ENCODE measurements around the gene OXTR. TPM values are rescaled to one million over a fixed set of nuclear protein-coding genes. Genes with fewer than 3 reads are reported as not detected.
"Not testable (repeated sequence)": the region's sequence is repeated elsewhere in the genome, so short reads cannot be mapped to it uniquely, and the experiment has no call there.

The OXTR gene
- total RNA-seq, 8 experiments from 2014 or later, result 0.41 to 2.1 (median 0.85) TPM

DNA sequence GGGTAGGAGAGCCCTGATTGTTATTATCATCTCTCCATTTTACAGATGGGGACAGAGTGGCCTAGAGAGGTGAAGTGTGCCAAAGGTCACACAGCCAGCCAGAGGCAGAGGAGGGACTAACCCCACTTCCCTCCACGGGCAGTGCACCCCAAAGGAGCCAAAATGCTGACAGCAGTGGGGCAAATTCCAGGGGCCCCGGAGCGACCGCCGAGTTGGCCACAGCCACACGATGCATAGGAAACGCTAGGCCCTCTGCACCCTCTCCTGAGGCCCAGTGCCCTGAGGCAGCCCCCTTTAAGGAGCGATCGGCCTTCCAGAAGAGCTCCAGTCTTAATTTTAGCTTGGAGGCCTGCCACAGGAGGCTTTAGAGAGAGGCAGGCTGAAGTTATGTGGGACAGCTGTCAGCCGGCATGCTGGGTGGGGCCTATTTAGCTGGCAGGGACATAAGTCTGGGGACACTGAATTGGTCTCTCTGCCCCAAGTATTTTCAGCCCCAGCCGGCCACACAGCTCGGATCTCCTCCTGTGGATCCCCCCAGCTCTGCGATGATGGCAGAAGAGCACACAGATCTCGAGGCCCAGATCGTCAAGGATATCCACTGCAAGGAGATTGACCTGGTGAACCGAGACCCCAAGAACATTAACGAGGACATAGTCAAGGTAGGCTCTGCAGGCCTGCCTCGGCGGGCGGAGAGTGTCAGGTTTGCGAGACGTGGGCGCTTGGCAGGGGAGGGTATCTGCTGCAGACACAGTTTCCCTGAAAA, 35.9 kb downstream of the OXTR start, which contains the start of gene CAV3:
TSS of gene CAV3 (plus strand) at position 471 of the 763 bp plus-strand sequence. CDS start at position 546, 75 bp downstream.
- no peak within 1 kb of the TSS for H3K27ac ChIP-seq
- H3K4me1 ChIP-seq (replicated peaks in 1 of 2), result peaks cover 0 to 3% of the 10 kb centered on the region in 2 donors
- in situ Hi-C loops (cut with MboI; ENCODE audit: low pct_unique_long_range_greater_than_20kb in 2 of 9, low sequenced_read_pairs in 9 of 9, unreplicated experiment in 9 of 9), result no loop called here
- WGBS, 10 experiments, result 27 to 100% (median 88%) methylated on average over 2 to 8 of the region's 23 CpGs; no CpG with 5 or more reads in 6 of the 10 experiments
- H3K4me3 ChIP-seq, result no peak within 1 kb of the TSS
- ATAC-seq (replicated peaks in 6 of 8), result peak in 1 of 8 experiments; percentile 38

DNA sequence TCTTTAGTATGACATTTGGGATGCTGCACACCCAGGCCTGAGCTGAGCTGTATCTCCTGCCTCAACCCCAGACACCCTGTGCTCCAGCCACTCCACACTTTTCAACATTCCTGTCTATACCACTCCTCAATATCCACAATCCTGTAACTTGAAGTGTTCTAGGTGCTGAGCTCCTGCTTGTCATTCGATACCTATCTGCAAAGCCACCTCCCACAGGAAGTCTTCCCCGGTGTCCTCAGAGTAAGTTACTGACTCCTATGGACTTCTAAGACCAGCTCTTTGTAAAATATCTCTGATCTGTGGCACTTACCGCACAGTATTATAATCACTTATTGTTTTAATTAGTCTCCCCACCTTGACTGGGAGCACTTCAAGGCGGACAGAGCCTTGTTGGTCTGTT, 37.0 kb downstream of the OXTR start:
- H3K4me3 ChIP-seq, result no peak overlapping the region
- 77 to 100% (median 95%) methylated on average over 1 to 4 of the region's 4 CpGs; no CpG with 5 or more reads in 3 of the 10 experiments for WGBS, 10 experiments
- H3K4me1 ChIP-seq (replicated peaks in 1 of 2), result peaks cover 0 to 6% of the 10 kb centered on the region in 2 donors
- in situ Hi-C loops (cut with MboI; ENCODE audit: low pct_unique_long_range_greater_than_20kb in 2 of 9, low sequenced_read_pairs in 9 of 9, unreplicated experiment in 9 of 9), result no loop called here
- no peak for ATAC-seq (replicated peaks in 6 of 8)
- no peak overlapping the region for H3K27ac ChIP-seq

- ATAC-seq (replicated peaks in 6 of 8), result no peak
- peaks cover 0 to 6% of the 10 kb centered on the region in 2 donors for H3K4me1 ChIP-seq (replicated peaks in 1 of 2)
- 79 to 100% (median 94%) methylated on average over 1 to 2 of the region's 3 CpGs; no CpG with 5 or more reads in 5 of the 10 experiments for WGBS, 10 experiments
- H3K4me3 ChIP-seq, result no peak overlapping the region
- in situ Hi-C loops (cut with MboI; ENCODE audit: low pct_unique_long_range_greater_than_20kb in 2 of 9, low sequenced_read_pairs in 9 of 9, unreplicated experiment in 9 of 9), result no loop called here
- H3K27ac ChIP-seq, result no peak overlapping the region
Observed at GRCh38 chr3:8730656-8731055, 38.8 kb downstream of the OXTR start.

DNA sequence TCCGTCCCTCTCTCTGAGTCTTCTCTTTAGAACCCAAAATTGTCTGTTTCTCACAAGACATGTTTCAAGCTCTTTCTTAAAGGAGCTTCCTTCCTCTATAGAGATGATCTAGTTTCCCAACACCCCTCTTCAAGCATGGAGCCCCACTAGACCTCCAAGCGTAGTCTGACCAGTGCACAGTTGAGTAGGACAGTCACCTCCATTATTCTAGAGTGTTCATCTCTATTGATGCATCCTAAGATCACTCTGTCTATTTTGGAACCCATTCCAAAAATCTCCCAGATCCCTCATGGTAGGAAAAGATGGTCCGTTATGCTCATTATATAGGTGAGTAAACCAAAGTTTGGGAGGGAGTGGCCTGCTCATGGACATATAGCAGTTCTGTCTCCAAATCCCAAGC, 39.9 kb downstream of the OXTR start:
- 63 to 100% (median 94%) methylated on average over 1 to 3 of the region's 3 CpGs; no CpG with 5 or more reads in 1 of the 10 experiments for WGBS, 10 experiments
- H3K4me1 ChIP-seq (replicated peaks in 1 of 2), result peaks cover 0 to 6% of the 10 kb centered on the region in 2 donors
- in situ Hi-C loops (cut with MboI; ENCODE audit: low pct_unique_long_range_greater_than_20kb in 2 of 9, low sequenced_read_pairs in 9 of 9, unreplicated experiment in 9 of 9), result no loop called here
- no peak for ATAC-seq (replicated peaks in 6 of 8)
- no peak overlapping the region for H3K4me3 ChIP-seq
- H3K27ac ChIP-seq, result no peak overlapping the region

- peaks cover 0 to 6% of the 10 kb centered on the region in 2 donors for H3K4me1 ChIP-seq (replicated peaks in 1 of 2)
- no peak overlapping the region for H3K27ac ChIP-seq
- H3K4me3 ChIP-seq, result no peak overlapping the region
- WGBS, 10 experiments, result 0 to 100% (median 61%) methylated on average over 1 to 9 of the region's 9 CpGs; no CpG with 5 or more reads in 2 of the 10 experiments
- peak in 3 of 8 experiments; percentile 41 to 95 (median 90) for ATAC-seq (replicated peaks in 6 of 8)
- in situ Hi-C loops (cut with MboI; ENCODE audit: low pct_unique_long_range_greater_than_20kb in 2 of 9, low sequenced_read_pairs in 9 of 9, unreplicated experiment in 9 of 9), result no loop called here
Observed at GRCh38 chr3:8727605-8728512, 41.6 kb downstream of the OXTR start.

DNA sequence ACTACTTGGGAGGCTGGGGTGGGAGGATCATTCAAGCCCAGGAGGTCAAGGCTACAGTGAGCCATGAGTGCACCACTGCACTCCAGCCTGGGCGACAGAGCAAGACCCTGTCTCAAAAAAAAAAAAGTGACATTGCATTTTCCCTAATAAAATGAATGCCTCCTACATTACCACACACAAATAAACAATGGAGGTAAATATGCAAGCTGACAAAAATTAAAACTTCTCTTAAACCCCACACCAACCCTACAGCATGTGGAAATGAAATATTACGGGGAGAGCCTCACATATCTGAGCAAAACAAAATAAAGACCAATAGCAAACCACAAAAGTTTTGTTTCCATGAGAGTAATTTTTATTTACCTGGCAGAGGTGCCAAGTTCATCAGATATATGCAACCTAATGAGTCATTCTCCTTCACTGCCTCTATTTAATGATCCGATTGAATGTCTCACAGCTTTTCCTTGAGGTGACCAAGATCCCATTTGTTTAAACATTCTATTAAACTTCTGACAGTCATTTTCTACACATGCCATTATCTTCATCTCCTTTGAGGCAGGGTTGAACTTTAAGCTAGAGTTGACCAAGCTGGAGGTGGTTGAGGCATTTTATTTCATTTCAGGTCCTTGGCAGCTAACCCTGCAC, 45.2 kb downstream of the OXTR start:
- no peak for ATAC-seq (replicated peaks in 6 of 8)
- in situ Hi-C loops (cut with MboI; ENCODE audit: low pct_unique_long_range_greater_than_20kb in 2 of 9, low sequenced_read_pairs in 9 of 9, unreplicated experiment in 9 of 9), result no loop called here
- H3K4me1 ChIP-seq (replicated peaks in 1 of 2), result peaks cover 0 to 3% of the 10 kb centered on the region in 2 donors
- H3K4me3 ChIP-seq, result no peak overlapping the region
- WGBS, 10 experiments, result 29 to 97% (median 80%) methylated on average over 1 to 3 of the region's 3 CpGs; no CpG with 5 or more reads in 2 of the 10 experiments
- H3K27ac ChIP-seq, result no peak overlapping the region

GRCh38 chr3:8723612-8724011, 45.8 kb downstream of the OXTR start:
- no peak overlapping the region for H3K4me3 ChIP-seq
- in situ Hi-C loops (cut with MboI; ENCODE audit: low pct_unique_long_range_greater_than_20kb in 2 of 9, low sequenced_read_pairs in 9 of 9, unreplicated experiment in 9 of 9), result no loop called here
- no peak for ATAC-seq (replicated peaks in 6 of 8)
- no peak overlapping the region for H3K27ac ChIP-seq
- peaks cover 0 to 3% of the 10 kb centered on the region in 2 donors for H3K4me1 ChIP-seq (replicated peaks in 1 of 2)
- WGBS, 10 experiments, result 40 to 100% (median 83%) methylated on average over 1 to 2 of the region's 3 CpGs; no CpG with 5 or more reads in 5 of the 10 experiments

- H3K4me1 ChIP-seq (replicated peaks in 1 of 2), result peaks cover 0 to 3% of the 10 kb centered on the region in 2 donors
- H3K27ac ChIP-seq, result no peak overlapping the region
- ATAC-seq (replicated peaks in 6 of 8), result peak in 1 of 8 experiments; percentile 33
- in situ Hi-C loops (cut with MboI; ENCODE audit: low pct_unique_long_range_greater_than_20kb in 2 of 9, low sequenced_read_pairs in 9 of 9, unreplicated experiment in 9 of 9), result no loop called here
- 0 to 100% (median 56%) methylated on average over 1 to 5 of the region's 5 CpGs for WGBS, 10 experiments
- H3K4me3 ChIP-seq, result no peak overlapping the region
Observed at GRCh38 chr3:8722808-8723207, 46.6 kb downstream of the OXTR start.

DNA sequence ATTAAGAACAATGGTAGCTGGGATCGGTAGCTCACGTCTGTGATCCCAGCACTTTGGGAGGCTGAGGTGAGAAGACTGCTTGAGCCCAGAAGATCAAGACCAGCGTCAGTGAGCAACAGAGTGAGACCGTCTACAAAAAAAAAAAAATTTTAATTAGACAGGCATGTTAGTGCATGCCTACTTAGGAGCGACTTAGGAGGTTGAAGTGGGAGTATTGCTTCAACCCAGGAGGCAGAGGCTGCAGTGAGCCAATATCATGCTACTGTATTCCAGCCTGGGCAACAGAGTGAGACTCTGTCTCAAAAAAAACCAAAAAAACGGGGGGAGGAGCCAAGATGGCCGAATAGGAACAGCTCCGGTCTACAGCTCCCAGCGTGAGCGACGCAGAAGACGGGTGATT, 53.7 kb downstream of the OXTR start:
- H3K4me3 ChIP-seq; H3K4me1 ChIP-seq (replicated peaks in 1 of 2); ATAC-seq (replicated peaks in 6 of 8); in situ Hi-C loops (cut with MboI; ENCODE audit: low pct_unique_long_range_greater_than_20kb in 2 of 9, low sequenced_read_pairs in 9 of 9, unreplicated experiment in 9 of 9); H3K27ac ChIP-seq: not testable (repeated sequence)
- WGBS, 10 experiments, result 67 to 100% (median 95%) methylated on average over 1 to 4 of the region's 12 CpGs; no CpG with 5 or more reads in 4 of the 10 experiments

DNA sequence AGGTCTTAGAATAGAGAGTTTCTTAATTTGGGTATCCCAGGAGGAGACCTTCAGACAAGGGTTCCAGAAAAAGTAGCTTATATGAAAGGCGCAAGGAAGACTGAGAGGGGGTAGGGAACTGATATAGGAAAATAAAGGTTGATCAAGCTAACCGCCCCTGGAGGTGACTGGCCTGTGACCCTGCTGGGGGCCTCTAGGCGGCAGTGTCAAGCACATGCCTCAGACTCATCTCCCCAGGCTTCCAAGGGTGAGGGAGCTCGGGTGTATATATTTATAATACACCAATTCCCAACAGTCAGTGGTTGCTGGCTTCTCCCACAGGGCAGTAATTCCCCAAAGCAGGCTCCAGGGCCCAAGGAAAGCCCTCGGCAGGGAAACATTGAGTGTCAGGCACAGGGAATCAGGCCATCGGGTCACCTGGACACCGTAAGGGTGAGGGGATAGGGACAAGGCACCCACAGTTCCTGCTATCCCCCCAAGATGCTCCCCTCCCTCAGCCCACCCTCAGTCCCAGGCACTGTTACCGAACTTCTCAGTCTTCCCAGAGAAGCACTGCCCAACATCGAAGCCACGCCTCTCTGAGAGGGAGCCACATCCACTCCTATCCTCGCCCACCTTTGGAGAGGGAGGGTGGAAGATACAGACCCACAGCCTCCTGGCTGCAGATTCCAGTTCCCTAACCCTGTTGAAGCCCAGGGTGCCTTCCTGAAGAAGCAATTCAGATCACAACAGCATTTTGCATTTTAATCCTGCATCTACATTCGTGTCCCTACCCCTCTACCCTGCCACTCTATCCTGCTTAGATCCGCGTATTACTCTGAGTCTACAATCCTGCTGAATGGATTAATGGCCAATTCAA, 55.3 kb downstream of the OXTR start:
- H3K27ac ChIP-seq, result no peak overlapping the region
- H3K4me3 ChIP-seq, result no peak overlapping the region
- H3K4me1 ChIP-seq (replicated peaks in 1 of 2), result peaks cover 0 to 2% of the 10 kb centered on the region in 2 donors
- 47 to 100% (median 88%) methylated on average over 1 to 4 of the region's 14 CpGs for WGBS, 10 experiments
- peak in 2 of 8 experiments; percentile 10 to 32 for ATAC-seq (replicated peaks in 6 of 8)
- in situ Hi-C loops (cut with MboI; ENCODE audit: low pct_unique_long_range_greater_than_20kb in 2 of 9, low sequenced_read_pairs in 9 of 9, unreplicated experiment in 9 of 9), result no loop called here

- Histone ChIP-seq H3K27ac (no peak overlapping the region), H3K4me3 (no peak overlapping the region), H3K4me1 (replicated peaks in 1 of 2) (peaks cover 0 to 2% of the 10 kb centered on the region in 2 donors)
- peak in 6 of 8 experiments; percentile 20 to 97 (median 70) for ATAC-seq (replicated peaks in 6 of 8)
- in situ Hi-C loops (cut with MboI; ENCODE audit: low pct_unique_long_range_greater_than_20kb in 2 of 9, low sequenced_read_pairs in 9 of 9, unreplicated experiment in 9 of 9), result no loop called here
- 0 to 93% (median 0%) methylated on average over 1 to 2 of the region's 2 CpGs; no CpG with 5 or more reads in 5 of the 10 experiments for WGBS, 10 experiments
Observed at GRCh38 chr3:8712908-8713255, 56.5 kb downstream of the OXTR start.
